Thoracic aorta (tissue), 2 donors: ENCODE results near the gene SMYD4. TPM values are rescaled to one million over a fixed set of nuclear protein-coding genes. Genes with fewer than 3 reads are reported as not detected.
"Not testable (repeated sequence)": the region's sequence is repeated elsewhere in the genome, so short reads cannot be mapped to it uniquely, and the experiment has no call there.

Experiments used
- ATAC-seq: fragments of 150-250 bp; one replicate; pipeline ENCODE4 v1.8.0; 2017; ENCODE audit warnings: low read depth; ENCODE audit not compliant: insufficient number of reproducible peaks, low FRiP score
- DNase-seq: peaks from one replicate; pipeline ENCODE4 v3.0.0-alpha.2; 2020; ENCODE audit warnings: low spot score
- H3K27ac ChIP-seq, 2 donors: fragments of 200-600 bp; sonication (generic); 1 replicate in 1 of 2; 2 replicates in 1 of 2; pipeline ENCODE4 v1.5.1; 2016; ENCODE audit warnings: mild to moderate bottlenecking in 2 of 2, moderate library complexity in 2 of 2
- H3K27me3 ChIP-seq: fragments of 200-600 bp; sonication (generic); replicated peaks from 2 replicates; pipeline ENCODE4 v1.6.0; 2016; ENCODE audit warnings: mild to moderate bottlenecking; ENCODE audit not compliant: insufficient read depth
- H3K36me3 ChIP-seq: fragments of 200-600 bp; sonication (generic); one replicate; pipeline ENCODE4 v1.5.1; 2016
- H3K4me1 ChIP-seq, 2 donors: fragments of 200-600 bp; sonication (generic); 1 replicate in 1 of 2; 2 replicates in 1 of 2; pipeline versions ENCODE4 v1.5.1 to v1.6.0; 2016; ENCODE audit warnings: low read depth in 2 of 2, mild to moderate bottlenecking in 1 of 2; ENCODE audit not compliant: control insufficient read depth in 1 of 2
- H3K4me3 ChIP-seq: fragments of 200-600 bp; sonication (generic); 2 replicates; pipeline ENCODE4 v1.5.1; 2016; ENCODE audit warnings: mild to moderate bottlenecking
- H3K9me3 ChIP-seq: fragments of 200-600 bp; sonication (generic); 2 replicates; pipeline ENCODE4 v1.5.1; 2016
- total RNA-seq, 2 donors: library from RNA; depleted of rRNA; stranded (reverse); fragments of >200 nt; gene quantifications; one replicate each; pipeline versions ENCODE4 v1.1.0 to v1.2.3, GENCODE V29; 2016
- TF ChIP-seq, protein P1 (sequence below): fragments of 200-600 bp; sonication (generic); IDR thresholded peaks from one replicate; pipeline ENCODE4 v1.5.1; 2019; ENCODE audit warnings: antibody characterized with exemption

The SMYD4 gene
- total RNA-seq, 2 donors from 2014 or later, result 12.6 to 13.3 TPM

DNA sequence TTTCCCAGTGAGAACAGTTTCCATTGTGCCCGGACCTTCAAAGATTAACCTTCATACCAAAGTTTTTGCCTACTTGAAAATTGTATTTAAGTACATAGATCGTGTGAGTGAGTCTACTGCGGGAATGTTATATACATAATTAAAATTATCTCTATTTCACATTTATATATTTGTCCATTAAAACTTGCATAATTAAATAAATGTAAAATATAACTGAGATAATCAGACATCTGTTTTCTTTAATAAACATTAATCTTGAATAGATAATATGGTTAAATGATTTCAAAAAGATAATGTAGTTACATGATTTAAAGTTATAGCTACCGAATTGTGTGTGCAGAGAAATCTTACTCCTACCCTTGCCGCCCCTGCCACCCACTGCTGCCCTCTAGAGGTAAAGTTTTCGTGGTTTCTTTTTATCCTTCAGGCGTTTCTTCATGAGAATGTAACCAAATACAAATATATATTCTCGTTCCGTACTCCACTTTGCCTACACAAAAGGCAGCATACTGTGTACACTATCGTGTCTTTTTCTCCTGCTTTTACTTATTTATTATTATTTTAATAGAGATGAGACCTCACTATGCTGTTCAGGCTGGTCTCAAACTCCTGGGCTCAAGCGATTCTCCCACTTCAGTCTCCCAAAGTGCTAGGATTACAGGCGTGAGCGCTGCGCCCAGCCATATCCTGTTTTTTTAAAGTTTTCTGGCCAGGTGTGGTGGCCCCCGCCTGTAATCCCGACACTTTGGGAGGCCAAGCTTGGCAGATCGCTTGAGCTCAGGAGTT lies 35.7 kb upstream of the SMYD4 start:
- DNase-seq, result no peak
- H3K4me3 ChIP-seq, result no peak overlapping the region
- ATAC-seq, result no peak
- no peaks in the 10 kb centered on the region for H3K9me3 ChIP-seq
- H3K27ac ChIP-seq, result no peak overlapping the region
- peaks cover 5% of the 10 kb centered on the region for H3K36me3 ChIP-seq
- TF ChIP-seq, protein P1, sequence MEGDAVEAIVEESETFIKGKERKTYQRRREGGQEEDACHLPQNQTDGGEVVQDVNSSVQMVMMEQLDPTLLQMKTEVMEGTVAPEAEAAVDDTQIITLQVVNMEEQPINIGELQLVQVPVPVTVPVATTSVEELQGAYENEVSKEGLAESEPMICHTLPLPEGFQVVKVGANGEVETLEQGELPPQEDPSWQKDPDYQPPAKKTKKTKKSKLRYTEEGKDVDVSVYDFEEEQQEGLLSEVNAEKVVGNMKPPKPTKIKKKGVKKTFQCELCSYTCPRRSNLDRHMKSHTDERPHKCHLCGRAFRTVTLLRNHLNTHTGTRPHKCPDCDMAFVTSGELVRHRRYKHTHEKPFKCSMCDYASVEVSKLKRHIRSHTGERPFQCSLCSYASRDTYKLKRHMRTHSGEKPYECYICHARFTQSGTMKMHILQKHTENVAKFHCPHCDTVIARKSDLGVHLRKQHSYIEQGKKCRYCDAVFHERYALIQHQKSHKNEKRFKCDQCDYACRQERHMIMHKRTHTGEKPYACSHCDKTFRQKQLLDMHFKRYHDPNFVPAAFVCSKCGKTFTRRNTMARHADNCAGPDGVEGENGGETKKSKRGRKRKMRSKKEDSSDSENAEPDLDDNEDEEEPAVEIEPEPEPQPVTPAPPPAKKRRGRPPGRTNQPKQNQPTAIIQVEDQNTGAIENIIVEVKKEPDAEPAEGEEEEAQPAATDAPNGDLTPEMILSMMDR, result peak; percentile 45
- no peaks in the 10 kb centered on the region for H3K27me3 ChIP-seq
- no peaks in the 10 kb centered on the region for H3K4me1 ChIP-seq

DNA sequence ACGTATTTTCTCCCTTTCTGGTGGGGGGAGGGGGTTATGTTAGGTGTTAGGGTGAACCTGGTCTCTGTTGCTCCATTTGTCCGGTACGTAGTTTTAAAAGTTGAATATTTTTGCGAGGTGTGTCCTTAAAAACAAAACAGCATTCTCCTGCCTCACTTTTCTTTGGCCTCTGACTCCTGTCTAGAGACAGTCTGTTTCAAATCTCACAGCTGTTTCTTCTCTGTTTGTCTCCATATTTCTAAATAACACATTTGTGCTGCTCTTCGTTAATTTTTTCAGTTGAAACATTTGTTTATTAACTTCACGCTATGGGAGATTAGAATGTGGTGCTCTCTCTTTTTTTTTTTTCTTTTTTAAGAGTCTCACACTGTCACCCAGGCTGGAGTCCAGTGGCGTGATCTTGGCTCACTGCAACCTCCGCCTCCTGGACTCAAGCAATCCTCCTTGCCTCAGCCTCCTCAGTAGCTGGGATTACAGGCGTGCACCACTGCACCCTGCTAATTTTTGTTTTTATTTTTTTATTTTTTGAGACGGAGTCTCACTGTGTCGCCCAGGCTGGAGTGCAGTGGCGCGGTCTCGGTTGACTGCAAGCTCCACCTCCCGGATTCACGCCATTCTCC lies 31.8 kb upstream of the SMYD4 start:
- DNase-seq, result no peak
- TF ChIP-seq, protein P1, result no peak
- Histone ChIP-seq H3K9me3 (no peaks in the 10 kb centered on the region), H3K27me3 (no peaks in the 10 kb centered on the region), H3K27ac (no peak overlapping the region), H3K4me1 (no peaks in the 10 kb centered on the region), H3K36me3 (peaks cover 14% of the 10 kb centered on the region), H3K4me3 (no peak overlapping the region)
- no peak for ATAC-seq

GRCh38 chr17:1860978-1861377 lies 31.3 kb upstream of the SMYD4 start:
- no peaks in the 10 kb centered on the region for H3K4me1 ChIP-seq
- H3K4me3 ChIP-seq, result no peak overlapping the region
- DNase-seq, result no peak
- H3K9me3 ChIP-seq, result no peaks in the 10 kb centered on the region
- H3K27ac ChIP-seq, result no peak overlapping the region
- no peaks in the 10 kb centered on the region for H3K27me3 ChIP-seq
- TF ChIP-seq, protein P1, result no peak
- H3K36me3 ChIP-seq, result peaks cover 14% of the 10 kb centered on the region
- ATAC-seq, result no peak

DNA sequence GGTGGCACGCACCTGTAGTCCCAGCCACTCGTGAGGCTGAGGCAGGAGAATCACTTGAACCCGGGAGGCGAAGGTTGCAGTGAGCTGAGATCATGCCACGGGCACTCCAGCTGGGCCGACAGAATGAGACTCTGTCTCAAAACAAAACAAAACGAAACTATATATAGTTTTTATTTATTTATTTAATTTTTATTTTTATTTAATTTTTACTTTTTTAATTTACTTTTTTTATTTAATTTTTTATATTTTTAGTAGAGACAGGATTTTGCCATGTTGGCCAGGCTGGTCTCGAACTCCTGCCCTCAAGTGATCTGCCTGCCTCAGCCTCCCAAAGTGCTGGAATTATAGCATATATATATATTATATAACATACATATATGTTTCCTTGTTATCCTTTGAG lies 26.8 kb upstream of the SMYD4 start:
- not testable (repeated sequence) for H3K9me3 ChIP-seq, DNase-seq, H3K27me3 ChIP-seq, ATAC-seq, H3K4me1 ChIP-seq, H3K27ac ChIP-seq, H3K4me3 ChIP-seq
- H3K36me3 ChIP-seq, result peaks cover 14% of the 10 kb centered on the region

GRCh38 chr17:1853698-1854097 lies 24.0 kb upstream of the SMYD4 start:
- Histone ChIP-seq H3K4me3 (no peak overlapping the region), H3K27me3 (no peaks in the 10 kb centered on the region), H3K9me3 (no peaks in the 10 kb centered on the region), H3K27ac (no peak overlapping the region), H3K4me1 (no peaks in the 10 kb centered on the region), H3K36me3 (peaks cover 5% of the 10 kb centered on the region)
- TF ChIP-seq, protein P1, result no peak
- no peak for DNase-seq
- ATAC-seq, result no peak
